Urothelium cell line (cell line): ENCODE measurements around the gene TBL1Y.
"Not testable (repeated sequence)": the region's sequence is repeated elsewhere in the genome, so short reads cannot be mapped to it uniquely, and the experiment has no call there.

ENCODE experiments used
- DNase-seq: peaks from one replicate; pipeline ENCODE4 v3.0.0; 2011; ENCODE audit warnings: low spot score, mixed read lengths
- FAIRE-seq: peaks from 2 replicates; lab custom pipeline; 2011; peaks lifted over from hg19 to GRCh38; lab: Jason Lieb, UNC

Gene TBL1Y

DNA sequence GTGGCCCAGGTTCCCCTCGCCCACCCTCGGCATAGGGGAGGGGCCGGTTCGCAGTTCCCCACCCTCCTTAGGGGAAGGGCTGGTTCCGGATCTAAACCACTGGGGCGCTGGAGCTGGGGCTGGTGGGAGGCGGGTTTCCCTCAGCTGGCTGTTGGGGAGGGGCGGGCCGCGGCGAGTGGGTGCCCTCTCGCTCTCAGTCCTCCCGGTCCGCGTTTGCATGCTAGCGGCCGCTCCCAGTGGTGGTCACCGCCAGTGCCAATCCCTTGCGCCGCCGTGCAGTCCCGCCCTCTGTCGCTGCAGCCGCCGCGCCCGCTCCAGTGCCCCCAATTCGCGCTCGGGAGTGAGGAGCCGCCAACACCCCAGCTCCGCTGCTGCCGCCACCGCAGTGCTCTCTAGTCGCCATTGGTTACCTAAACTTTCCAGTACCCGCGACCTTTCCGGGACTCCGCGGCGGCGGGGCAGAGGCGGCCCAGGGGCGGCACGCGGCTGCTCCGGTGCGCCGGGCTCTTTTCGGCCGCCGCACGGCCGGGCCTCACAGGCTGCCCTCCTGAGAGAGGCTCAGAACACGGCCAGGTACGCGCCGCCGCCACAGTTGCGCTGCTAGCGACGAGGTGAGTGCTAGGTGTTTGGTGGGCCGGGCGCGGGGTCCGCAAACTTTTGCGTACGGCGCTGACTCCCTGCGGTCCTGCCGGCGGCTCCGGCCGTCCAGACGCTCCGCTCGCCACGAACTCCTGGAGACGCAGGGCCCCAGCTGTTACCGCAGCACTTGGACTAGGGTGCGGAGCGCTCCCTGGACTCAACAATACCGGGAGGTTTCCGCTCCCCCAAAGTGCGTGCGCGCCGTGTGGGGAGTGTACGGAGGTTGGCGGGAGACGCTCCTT is at the start of gene TBL1Y:
Gene TBL1Y, plus strand, starts transcription at position 326 of the 881 bp plus-strand sequence. CDS start 114,388 bp downstream, outside the sequence.
- DNase-seq (no peak), FAIRE-seq (no peak)

GRCh38 chrY:6894496-6894895 is 16.0 kb upstream of the TBL1Y start:
- no peak for FAIRE-seq
- no peak for DNase-seq

- no peak for FAIRE-seq
These were observed 15.3 kb upstream of the TBL1Y start for GRCh38 chrY:6895236-6895635.

DNA sequence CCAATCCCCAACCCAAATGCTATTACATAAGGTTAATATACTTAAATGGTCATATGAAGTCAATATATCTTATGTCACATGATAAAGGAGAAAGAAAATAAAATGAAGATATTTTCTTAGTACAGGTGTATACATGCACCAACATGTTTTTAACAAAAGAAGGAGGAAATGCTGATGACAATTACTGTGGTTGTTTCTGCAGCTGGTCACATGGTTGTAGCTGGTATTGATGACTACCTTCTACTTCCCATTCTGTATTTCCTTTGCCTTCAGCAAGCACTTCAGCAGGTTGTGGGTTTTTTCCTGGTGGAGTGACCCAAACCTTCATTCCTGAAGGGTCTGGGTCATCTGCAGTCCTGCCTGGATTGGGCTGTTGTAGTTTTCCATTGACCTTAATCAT is 8.4 kb upstream of the TBL1Y start:
- not testable (repeated sequence) for FAIRE-seq, DNase-seq

More at GRCh38 chrY:6895236-6895635, 15.3 kb upstream of the TBL1Y start:
- DNase-seq = no peak

GRCh38 chrY:6907591-6907990 is 2.9 kb upstream of the TBL1Y start:
- DNase-seq (no peak), FAIRE-seq (no peak)

- not testable (repeated sequence) for FAIRE-seq, DNase-seq
These were observed 2.5 kb upstream of the TBL1Y start for GRCh38 chrY:6908021-6908420.

GRCh38 chrY:6909118-6909521 is 1.4 kb upstream of the TBL1Y start:
- FAIRE-seq (no peak), DNase-seq (no peak)

GRCh38 chrY:6909856-6910255 is 641 bp upstream of the TBL1Y start:
- DNase-seq = no peak
- FAIRE-seq = no peak

GRCh38 chrY:6911253-6911881 is 870 bp downstream of the TBL1Y start, which contains the start of gene AMELY:
TSS of gene AMELY (minus strand) at chrY:6911752. CDS start at chrY:6872608, 39,144 bp downstream.
- DNase-seq (no peak), FAIRE-seq (no peak)

DNA sequence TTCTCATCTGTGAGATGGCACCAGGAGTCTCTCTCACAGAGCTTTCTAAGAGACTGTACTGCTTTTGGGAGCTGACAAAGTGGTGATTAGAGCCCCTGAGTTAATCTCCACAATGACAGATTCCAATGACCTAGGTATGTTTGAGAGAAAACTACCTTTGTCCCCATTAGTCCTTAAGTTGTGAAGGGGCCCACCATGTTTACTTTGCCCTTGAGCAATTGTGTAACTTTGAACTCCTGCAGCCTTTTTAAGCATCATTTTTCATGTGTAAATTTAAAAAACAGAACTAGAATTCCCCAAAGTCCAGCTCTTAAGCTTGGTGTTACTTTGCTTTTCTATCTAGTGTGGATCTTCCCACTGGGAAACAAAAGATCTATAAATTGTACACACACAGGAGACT is 2.9 kb downstream of the TBL1Y start:
- DNase-seq (no peak), FAIRE-seq (no peak)

GRCh38 chrY:6921061-6921460 is 10.6 kb downstream of the TBL1Y start:
- DNase-seq (no peak), FAIRE-seq (no peak)

DNA sequence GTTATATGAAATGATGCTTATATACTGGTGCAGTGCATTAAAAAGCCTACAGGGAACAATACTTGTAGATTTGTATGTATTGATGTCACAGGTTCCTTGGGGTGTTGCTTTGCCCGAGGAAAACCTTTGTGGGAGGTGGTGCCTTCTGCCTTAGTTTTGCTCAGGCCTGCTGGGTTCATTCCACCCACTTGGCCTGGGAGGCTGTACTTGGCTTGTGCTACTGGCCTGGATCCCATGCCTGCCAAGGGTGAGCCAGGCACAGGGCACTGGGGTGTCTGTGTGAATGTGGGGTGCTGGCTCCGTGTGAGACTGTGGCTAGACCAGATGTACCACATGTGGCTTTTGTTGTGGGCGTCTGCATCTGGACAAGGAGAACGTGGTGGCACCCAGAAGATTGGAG is 17.8 kb downstream of the TBL1Y start:
- FAIRE-seq (no peak), DNase-seq (no peak)

DNA sequence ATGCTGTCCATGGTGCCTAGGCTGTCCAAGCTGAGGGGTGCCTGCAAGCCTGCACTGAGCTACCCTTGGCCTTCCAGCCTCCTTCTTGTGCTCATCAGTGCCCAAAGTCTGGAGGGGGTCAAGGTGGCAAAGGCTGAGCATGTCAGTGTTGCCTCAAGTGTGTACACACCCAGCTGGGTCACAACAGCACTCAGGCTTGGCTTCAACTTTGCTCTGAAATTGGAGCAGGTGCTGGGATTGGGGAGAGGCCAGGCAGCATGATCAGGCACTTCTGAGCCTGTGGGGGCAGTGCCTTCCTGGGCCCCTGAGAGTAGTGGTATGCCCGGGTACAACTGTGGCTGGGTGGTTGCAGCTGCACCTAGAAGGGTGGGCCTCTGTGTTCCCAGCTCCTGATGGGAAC is 18.7 kb downstream of the TBL1Y start:
- no peak for DNase-seq
- no peak for FAIRE-seq

GRCh38 chrY:6931779-6932396 is 21.4 kb downstream of the TBL1Y start:
- FAIRE-seq (no peak), DNase-seq (no peak)

GRCh38 chrY:6935497-6935896 is 25.0 kb downstream of the TBL1Y start:
- DNase-seq (no peak), FAIRE-seq (no peak)

GRCh38 chrY:6947695-6948094 is 37.2 kb downstream of the TBL1Y start:
- FAIRE-seq (no peak), DNase-seq (no peak)

DNA sequence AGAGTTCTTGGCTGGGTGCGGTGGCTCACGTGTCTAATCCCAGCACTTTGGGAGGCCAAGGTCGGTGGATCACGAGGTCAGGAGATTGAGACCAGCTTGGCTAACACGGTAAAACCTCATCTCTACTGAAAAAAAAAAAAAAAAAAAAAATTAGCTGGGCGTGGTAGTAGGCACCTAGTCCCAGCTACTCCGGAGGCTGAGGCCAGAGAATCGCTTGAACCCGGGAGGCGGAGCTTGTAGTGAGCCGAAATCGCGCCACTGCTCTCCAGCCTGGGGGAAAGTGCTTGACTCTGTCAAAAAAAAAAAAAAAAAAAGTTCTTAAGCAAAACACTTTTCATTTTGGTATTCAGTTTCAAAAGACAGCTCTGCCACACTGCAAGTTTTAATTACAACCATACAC is 37.9 kb downstream of the TBL1Y start:
- FAIRE-seq (no peak), DNase-seq (no peak)

GRCh38 chrY:6949947-6950346 is 39.5 kb downstream of the TBL1Y start:
- FAIRE-seq (no peak), DNase-seq (no peak)

DNA sequence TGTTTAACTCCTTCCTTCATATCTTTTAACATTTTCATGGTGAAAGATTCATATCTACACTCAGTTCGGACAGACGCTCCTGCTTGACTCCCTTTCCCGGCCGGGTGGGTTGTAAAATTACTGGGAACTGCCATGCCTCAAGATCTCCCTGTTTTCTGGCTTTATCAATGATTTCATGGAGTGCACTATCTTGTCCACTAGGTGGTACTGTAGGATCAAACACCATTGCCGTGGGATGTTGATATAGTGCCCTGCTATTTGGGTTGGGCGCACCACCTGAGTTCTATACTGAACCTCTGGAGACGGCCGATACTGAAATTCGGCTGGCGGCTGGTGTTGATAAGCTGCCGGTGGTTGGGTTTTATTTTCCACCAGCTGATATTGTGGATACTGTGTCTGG is 54.2 kb downstream of the TBL1Y start:
- FAIRE-seq (no peak), DNase-seq (no peak)

GRCh38 chrY:6966521-6966920 is 56.0 kb downstream of the TBL1Y start:
- no peak for DNase-seq
- no peak for FAIRE-seq

DNA sequence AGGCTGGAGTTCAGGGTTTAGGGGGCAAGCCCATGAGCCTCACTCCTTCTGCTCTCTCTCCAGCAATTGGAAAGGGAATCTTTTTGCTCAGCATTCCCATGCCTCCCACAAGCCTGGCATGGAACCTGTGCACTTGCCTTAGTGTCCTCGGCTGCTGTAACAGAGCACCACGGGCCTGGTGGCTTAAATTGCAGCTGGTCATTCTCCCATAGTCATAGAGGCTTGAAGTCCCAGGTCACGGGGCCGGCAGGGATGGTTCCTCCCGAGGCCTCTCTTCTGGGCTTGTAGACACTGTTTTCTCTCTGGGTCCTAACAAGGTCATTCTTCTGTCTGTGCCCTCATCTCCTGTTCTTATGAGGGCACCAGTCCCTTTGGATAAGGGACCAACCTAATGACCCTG is 57.2 kb downstream of the TBL1Y start:
- no peak for DNase-seq
- FAIRE-seq = no peak

DNA sequence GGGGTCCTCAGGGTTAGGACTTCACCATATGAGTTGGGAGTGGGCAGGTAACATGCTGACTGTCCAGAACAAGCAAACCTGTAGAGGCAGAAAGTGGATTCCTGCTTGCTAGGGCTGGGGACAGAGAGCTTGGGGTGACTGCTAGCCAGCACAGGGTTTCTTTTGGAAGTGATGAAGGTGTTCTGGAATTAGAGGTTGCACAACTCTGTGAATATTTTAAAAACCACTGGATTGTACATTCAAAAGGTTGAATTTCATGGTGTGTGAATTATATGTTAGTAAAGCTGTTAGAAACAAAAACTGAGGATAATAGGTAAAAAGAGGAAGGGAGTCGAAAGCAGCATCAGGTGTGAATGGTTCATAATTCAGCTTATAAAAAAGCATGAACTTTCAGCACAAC is 57.7 kb downstream of the TBL1Y start:
- FAIRE-seq (no peak), DNase-seq (no peak)
